Stomach (tissue), 9 donors: ENCODE measurements around the gene RBM19. TPM values are rescaled to one million over a fixed set of nuclear protein-coding genes. Genes with fewer than 3 reads are reported as not detected.

Experiments used
- DNase-seq, 2 donors: peaks; one replicate each; pipeline versions ENCODE4 v3.0.0 to v3.0.0-alpha.2; 2013 to 2019
- H3K27ac ChIP-seq, 5 donors: fragments of 200-600 bp in 4 of 5; sonication (generic) in 4 of 5; one replicate each; pipeline ENCODE4 v1.5.1; 2013 to 2019; ENCODE audit warnings: mild to moderate bottlenecking in 1 of 5, moderate library complexity in 1 of 5
- H3K27me3 ChIP-seq, 3 donors: fragments of 200-600 bp; sonication (generic); one replicate each; pipeline ENCODE4 v1.5.1; 2017 to 2019; ENCODE audit warnings: mixed run types in 1 of 3
- H3K36me3 ChIP-seq, 4 donors: fragments of 200-600 bp; sonication (generic); 1 replicate in 3 of 4; 2 replicates in 1 of 4; pipeline ENCODE4 v1.5.1; 2016 to 2019
- H3K4me1 ChIP-seq, 4 donors: fragments of 200-600 bp; sonication (generic); one replicate each; pipeline ENCODE4 v1.5.1; 2016 to 2019
- H3K4me3 ChIP-seq, 4 donors: fragments of 200-600 bp; sonication (generic) in 3 of 4; one replicate each; pipeline ENCODE4 v1.5.1; 2016 to 2019; ENCODE audit warnings: mild to moderate bottlenecking in 1 of 4
- H3K9me3 ChIP-seq, 4 donors: fragments of 200-600 bp; sonication (generic); one replicate each; pipeline ENCODE4 v1.5.1; 2016 to 2019
- EP300 ChIP-seq: sonication (generic); formaldehyde crosslinking; IDR thresholded peaks from one replicate; pipeline ENCODE4 v1.6.1; 2017; ENCODE audit warnings: antibody characterized with exemption
- POLR2A ChIP-seq, 4 donors: fragments of 450-650 bp; IDR thresholded peaks; one replicate each; pipeline ENCODE4 v1.6.1; 2016; ENCODE audit warnings: antibody characterized with exemption in 4 of 4, control low read depth in 2 of 4, mild to moderate bottlenecking in 1 of 4, moderate library complexity in 1 of 4
- POLR2AphosphoS5 ChIP-seq, 3 donors: sonication (generic); formaldehyde crosslinking; IDR thresholded peaks; one replicate each; pipeline ENCODE4 v1.6.1; 2016; ENCODE audit warnings: antibody characterized with exemption in 3 of 3
- WGBS, 5 donors: extraction: QIAGEN DNeasy Blood & Tissue Kit in 3 of 5; methylation state at CpG; one replicate each; pipeline versions ENCODE4 v1.1.5 to v1.1.7; 2013 to 2018; 5-methylcytosine and 5-hydroxymethylcytosine counted together
- intact Hi-C: fragments of 100-400 bp; cut with DNase I; formaldehyde crosslinking; loops from one replicate; pipeline ENCODE4 v1.15.1; 2023; ENCODE audit warnings: low total_unique reads
- polyA plus RNA-seq, 3 donors: library from polyadenylated mRNA; stranded (reverse); fragments of 200-250 nt; gene quantifications; one replicate each; pipeline ENCODE4 v1.2.3, GENCODE V29; 2013
- total RNA-seq, 5 donors: library from RNA; depleted of rRNA; stranded (reverse); fragments of >200 nt; gene quantifications; one replicate each; pipeline versions ENCODE4 v1.1.0 to v1.2.3, GENCODE V29; 2014 to 2016
- TF ChIP-seq, protein P1 (sequence below), 7 experiments: fragments of 450-650 bp in 4 of 7; fragments of 200-600 bp in 3 of 7; sonication (generic) in 3 of 7; IDR thresholded peaks; one replicate each; pipeline ENCODE4 v1.5.1; 2016 to 2019; ENCODE audit warnings: antibody characterized with exemption in 7 of 7, control low read depth in 2 of 7, mild to moderate bottlenecking in 1 of 7
- donor health status: healthy with polysubstance abuse.
- donor health status: Bipolar disorder and iron deficiency.
- donor health status: healthy.

Gene RBM19
- total and polyA plus RNA-seq, 8 donors: 8.1 to 109 (median 27.3) TPM

DNA sequence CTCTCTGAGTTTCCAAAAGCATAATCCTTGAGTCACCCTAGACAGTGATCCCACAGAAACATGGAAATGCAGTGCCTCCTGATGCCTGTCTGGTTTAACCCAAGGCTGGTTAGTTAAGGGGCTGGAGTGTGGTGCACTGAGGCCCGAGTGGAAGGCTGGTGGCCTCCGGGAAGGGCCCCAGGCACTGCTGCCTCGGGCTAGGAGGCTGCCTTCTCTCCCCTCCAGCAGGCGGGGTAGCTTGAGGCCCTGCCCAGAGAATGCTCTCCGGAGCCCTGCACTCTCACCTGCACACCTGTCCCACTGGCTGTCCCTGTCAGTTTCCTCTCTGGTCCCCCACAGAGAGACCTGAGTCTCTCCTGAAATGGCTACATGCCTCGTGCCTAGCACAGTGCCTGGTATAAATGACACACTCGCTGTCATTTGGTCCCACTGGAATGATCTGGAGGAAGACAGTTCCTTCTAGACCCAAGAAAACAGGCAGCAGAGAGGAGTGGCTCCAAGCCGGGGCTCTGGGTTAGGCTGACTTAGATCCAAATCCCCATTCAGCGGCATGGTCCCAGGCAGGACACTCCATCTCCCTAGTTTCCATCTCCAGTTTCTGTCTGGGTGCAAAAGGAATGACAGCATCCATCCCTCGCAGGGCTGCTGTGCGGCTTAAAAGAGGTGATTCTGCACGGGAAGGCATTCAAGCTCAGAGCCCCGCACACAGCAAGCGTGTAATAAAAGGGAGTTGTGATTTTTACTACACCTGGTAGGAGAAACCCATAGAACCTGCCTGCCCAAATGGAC lies 54.0 kb downstream of the RBM19 start:
- no peaks in the 10 kb centered on the region for H3K27me3 ChIP-seq
- TF ChIP-seq, protein P1, sequence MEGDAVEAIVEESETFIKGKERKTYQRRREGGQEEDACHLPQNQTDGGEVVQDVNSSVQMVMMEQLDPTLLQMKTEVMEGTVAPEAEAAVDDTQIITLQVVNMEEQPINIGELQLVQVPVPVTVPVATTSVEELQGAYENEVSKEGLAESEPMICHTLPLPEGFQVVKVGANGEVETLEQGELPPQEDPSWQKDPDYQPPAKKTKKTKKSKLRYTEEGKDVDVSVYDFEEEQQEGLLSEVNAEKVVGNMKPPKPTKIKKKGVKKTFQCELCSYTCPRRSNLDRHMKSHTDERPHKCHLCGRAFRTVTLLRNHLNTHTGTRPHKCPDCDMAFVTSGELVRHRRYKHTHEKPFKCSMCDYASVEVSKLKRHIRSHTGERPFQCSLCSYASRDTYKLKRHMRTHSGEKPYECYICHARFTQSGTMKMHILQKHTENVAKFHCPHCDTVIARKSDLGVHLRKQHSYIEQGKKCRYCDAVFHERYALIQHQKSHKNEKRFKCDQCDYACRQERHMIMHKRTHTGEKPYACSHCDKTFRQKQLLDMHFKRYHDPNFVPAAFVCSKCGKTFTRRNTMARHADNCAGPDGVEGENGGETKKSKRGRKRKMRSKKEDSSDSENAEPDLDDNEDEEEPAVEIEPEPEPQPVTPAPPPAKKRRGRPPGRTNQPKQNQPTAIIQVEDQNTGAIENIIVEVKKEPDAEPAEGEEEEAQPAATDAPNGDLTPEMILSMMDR (IDR thresholded peaks at IDR 0.05): no peak
- TF ChIP-seq POLR2AphosphoS5 (IDR thresholded peaks at IDR 0.05) (no peak), POLR2A (IDR thresholded peaks at IDR 0.05) (no peak), EP300 (no peak)
- intact Hi-C loops: loop anchor here (10.0 kb wide), 1 partner anchor 447 kb away; no protein-coding TSS in a partner anchor
- H3K36me3 ChIP-seq: peaks cover 9 to 99% (median 91%) of the 10 kb centered on the region in 4 donors
- 92 to 97% (median 95%) methylated on average over 12 to 14 of the region's 14 CpGs for WGBS, 5 donors
- no peaks in the 10 kb centered on the region for H3K9me3 ChIP-seq
- no peak overlapping the region for H3K27ac ChIP-seq
- H3K4me1 ChIP-seq: no peaks in the 10 kb centered on the region
- no peak for DNase-seq
- H3K4me3 ChIP-seq: no peak overlapping the region

DNA sequence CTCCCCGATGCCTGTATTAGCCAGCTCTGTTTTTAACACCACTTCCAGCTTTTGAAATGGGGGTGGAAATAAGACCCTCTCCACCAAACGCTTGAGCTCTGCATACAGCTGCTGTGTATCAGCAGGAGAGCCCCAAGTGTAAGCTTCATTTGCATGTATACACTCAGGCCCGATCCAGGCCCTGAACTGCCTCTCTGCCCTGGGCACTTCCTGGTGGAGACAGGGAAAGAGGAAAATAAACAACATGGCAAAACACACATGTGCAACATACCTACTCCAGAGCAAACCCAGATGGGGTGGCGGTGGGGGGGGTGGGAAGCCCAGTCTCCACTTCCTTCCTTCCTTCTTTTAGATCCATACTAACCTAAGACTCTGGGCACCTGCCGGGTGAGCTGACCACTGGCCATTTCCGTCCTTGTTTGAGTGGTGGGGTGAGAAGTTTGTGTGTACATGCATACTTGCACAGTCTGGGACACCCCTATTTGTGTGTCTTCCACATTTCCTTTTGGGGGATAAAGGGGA lies 55.3 kb downstream of the RBM19 start:
- Histone ChIP-seq H3K27ac (no peak overlapping the region), H3K27me3 (no peaks in the 10 kb centered on the region), H3K4me1 (no peaks in the 10 kb centered on the region), H3K36me3 (peaks cover 14 to 99% (median 90%) of the 10 kb centered on the region in 4 donors), H3K9me3 (no peaks in the 10 kb centered on the region), H3K4me3 (no peak overlapping the region)
- 61 to 80% (median 71%) methylated on average over 6 of the region's 6 CpGs for WGBS, 5 donors
- intact Hi-C loops: loop anchor here (10.0 kb wide), 1 partner anchor 446 kb away; no protein-coding TSS in a partner anchor
- DNase-seq: no peak
- TF ChIP-seq EP300: no peak
- TF ChIP-seq POLR2A (IDR thresholded peaks at IDR 0.05): no peak
- TF ChIP-seq, protein P1 (IDR thresholded peaks at IDR 0.05): no peak
- no peak for TF ChIP-seq POLR2AphosphoS5 (IDR thresholded peaks at IDR 0.05)

DNA sequence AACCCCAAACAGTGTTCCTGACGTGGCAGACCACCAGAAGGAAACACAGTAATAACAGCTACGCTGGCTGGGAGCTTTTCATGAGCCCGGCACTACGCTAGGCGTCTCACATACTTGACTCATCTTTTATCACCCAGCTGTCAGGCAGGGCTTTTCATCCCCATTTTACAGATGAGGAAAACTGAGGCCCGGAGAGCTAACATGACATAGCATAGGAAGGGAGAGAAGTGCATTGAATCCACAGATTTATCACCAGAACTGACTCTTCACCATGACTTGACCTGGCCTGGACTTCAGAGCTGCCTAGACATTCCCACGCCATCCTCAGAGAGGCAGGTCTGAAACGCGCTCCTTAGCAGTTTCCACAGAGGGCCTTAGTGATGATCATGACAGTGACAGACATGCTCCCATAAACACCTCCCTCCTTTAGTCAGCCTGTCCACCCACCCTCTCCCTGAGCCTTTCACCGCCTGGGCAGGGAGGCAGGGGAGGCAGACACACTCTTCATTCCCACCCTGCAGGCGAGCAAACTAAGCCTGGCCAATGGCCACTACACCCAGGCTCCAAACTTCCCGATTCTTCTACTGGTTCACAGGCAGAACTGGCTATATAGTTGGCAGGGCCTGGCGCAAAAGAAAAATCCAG lies 56.2 kb downstream of the RBM19 start:
- Histone ChIP-seq H3K9me3 (no peaks in the 10 kb centered on the region), H3K27ac (no peak overlapping the region), H3K4me1 (no peaks in the 10 kb centered on the region), H3K27me3 (no peaks in the 10 kb centered on the region), H3K4me3 (no peak overlapping the region), H3K36me3 (peaks cover 10 to 99% (median 88%) of the 10 kb centered on the region in 4 donors)
- intact Hi-C loops: loop anchor here (10.0 kb wide), 1 partner anchor 445 kb away; no protein-coding TSS in a partner anchor
- WGBS, 5 donors: 92 to 98% (median 96%) methylated on average over 13 of the region's 13 CpGs
- DNase-seq: no peak
- TF ChIP-seq EP300 (no peak), POLR2A (IDR thresholded peaks at IDR 0.05) (no peak), POLR2AphosphoS5 (IDR thresholded peaks at IDR 0.05) (no peak)
- TF ChIP-seq, protein P1 (IDR thresholded peaks at IDR 0.05): no peak

DNA sequence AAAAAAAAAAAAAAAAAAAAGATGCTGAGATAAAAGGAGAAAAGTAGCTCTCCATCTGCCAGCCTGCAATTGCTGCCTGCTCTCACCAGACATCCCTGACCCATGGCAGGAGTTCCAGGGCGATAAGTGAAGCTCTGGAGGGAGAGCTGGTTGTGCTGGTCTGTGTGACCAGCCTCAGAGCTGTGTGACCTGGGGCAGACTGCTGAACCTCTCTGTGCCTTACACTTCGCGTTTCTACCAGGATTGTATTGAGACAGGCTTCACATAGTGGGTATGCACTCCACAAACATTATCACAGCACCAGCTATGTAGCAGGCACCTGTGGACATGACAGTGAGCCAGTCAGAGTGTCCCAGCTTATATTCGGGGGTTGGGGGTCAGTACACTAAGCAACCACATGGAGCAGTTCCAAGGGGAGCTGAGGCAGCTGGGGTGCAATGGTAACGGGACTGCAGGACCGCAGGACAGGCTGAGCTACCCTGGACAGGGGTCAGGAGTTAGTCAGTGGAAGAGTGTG lies 57.5 kb downstream of the RBM19 start:
- DNase-seq: no peak
- 90 to 96% (median 94%) methylated on average over 6 of the region's 6 CpGs for WGBS, 5 donors
- intact Hi-C loops: no loop called here
- peaks cover 8 to 99% (median 87%) of the 10 kb centered on the region in 4 donors for H3K36me3 ChIP-seq
- no peaks in the 10 kb centered on the region for H3K4me1 ChIP-seq
- no peaks in the 10 kb centered on the region for H3K9me3 ChIP-seq
- no peaks in the 10 kb centered on the region for H3K27me3 ChIP-seq
- TF ChIP-seq EP300 (no peak), POLR2A (IDR thresholded peaks at IDR 0.05) (no peak), POLR2AphosphoS5 (IDR thresholded peaks at IDR 0.05) (no peak)
- TF ChIP-seq, protein P1 (IDR thresholded peaks at IDR 0.05): no peak
- H3K27ac ChIP-seq: no peak overlapping the region
- no peak overlapping the region for H3K4me3 ChIP-seq
